NCI-H446 treated with DMSO at 0.1 percent for 48 hours (cell line): ENCODE measurements around the gene PLGRKT.
A peak's percentile ranks its signal among the peaks of the same experiment; 100 is the strongest.
"Not testable (repeated sequence)": the region's sequence is repeated elsewhere in the genome, so short reads cannot be mapped to it uniquely, and the experiment has no call there.

Experiments
- DNase-seq: peaks from one replicate; lab custom pipeline; 2025; lab: John Stamatoyannopoulos, UW

PLGRKT gene

DNA sequence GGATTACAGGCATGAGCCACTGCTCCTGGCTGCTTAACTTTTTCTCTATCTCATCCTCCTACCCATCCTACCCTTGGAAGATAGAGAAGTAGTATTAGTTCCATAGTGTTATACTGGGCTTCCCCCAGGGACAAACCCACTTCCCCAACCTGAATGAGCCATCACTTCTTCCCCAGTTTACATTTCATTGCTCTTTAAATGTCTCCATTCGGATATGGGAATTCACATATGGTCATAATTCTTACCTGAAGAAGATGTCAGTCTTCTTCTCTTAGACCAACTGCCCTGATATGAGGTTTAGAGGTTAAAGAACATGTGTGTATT, 14.5 kb upstream of the PLGRKT start:
- DNase-seq, result no peak

DNA sequence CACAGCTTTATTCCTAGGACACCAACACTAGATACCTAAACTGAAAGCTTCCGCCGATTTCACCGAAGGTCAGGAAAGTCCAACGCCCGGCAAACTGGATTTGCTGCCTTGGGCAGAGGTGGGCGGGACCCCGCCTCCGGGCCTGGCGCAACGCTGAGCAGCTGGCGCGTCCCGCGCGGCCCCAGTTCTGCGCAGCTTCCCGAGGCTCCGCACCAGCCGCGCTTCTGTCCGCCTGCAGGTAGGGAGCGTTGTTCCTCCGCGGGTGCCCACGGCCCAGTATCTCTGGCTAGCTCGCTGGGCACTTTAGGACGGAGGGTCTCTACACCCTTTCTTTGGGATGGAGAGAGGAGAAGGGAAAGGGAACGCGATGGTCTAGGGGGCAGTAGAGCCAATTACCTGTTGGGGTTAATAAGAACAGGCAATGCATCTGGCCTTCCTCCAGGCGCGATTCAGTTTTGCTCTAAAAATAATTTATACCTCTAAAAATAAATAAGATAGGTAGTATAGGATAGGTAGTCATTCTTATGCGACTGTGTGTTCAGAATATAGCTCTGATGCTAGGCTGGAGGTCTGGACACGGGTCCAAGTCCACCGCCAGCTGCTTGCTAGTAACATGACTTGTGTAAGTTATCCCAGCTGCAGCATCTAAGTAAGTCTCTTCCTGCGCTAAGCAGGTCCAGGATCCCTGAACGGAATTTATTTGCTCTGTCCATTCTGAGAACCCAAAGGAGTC, 12.8 kb upstream of the PLGRKT start, which contains the start of gene CD274:
Gene CD274, plus strand, starts transcription at position 184 of the 733 bp plus-strand sequence. CDS start 5,572 bp downstream, outside the sequence.
- DNase-seq, result no peak

DNA sequence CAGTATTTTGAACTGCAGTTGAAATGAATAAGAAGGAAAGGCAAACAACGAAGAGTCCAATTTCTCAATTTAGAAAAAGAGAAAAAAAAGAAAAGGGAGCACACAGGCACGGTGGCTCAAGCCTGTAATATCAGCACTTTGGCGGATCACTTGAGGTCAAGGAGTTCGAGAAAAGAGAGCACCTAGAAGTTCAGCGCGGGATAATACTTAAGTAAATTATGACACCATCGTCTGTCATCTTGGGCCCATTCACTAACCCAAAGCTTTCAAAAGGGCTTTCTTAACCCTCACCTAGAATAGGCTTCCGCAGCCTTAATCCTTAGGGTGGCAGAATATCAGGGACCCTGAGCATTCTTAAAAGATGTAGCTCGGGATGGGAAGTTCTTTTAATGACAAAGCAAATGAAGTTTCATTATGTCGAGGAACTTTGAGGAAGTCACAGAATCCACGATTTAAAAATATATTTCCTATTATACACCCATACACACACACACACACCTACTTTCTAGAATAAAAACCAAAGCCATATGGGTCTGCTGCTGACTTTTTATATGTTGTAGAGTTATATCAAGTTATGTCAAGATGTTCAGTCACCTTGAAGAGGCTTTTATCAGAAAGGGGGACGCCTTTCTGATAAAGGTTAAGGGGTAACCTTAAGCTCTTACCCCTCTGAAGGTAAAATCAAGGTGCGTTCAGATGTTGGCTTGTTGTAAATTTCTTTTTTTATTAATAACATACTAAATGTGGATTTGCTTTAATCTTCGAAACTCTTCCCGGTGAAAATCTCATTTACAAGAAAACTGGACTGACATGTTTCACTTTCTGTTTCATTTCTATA, 12.0 kb upstream of the PLGRKT start:
- no peak for DNase-seq

DNA sequence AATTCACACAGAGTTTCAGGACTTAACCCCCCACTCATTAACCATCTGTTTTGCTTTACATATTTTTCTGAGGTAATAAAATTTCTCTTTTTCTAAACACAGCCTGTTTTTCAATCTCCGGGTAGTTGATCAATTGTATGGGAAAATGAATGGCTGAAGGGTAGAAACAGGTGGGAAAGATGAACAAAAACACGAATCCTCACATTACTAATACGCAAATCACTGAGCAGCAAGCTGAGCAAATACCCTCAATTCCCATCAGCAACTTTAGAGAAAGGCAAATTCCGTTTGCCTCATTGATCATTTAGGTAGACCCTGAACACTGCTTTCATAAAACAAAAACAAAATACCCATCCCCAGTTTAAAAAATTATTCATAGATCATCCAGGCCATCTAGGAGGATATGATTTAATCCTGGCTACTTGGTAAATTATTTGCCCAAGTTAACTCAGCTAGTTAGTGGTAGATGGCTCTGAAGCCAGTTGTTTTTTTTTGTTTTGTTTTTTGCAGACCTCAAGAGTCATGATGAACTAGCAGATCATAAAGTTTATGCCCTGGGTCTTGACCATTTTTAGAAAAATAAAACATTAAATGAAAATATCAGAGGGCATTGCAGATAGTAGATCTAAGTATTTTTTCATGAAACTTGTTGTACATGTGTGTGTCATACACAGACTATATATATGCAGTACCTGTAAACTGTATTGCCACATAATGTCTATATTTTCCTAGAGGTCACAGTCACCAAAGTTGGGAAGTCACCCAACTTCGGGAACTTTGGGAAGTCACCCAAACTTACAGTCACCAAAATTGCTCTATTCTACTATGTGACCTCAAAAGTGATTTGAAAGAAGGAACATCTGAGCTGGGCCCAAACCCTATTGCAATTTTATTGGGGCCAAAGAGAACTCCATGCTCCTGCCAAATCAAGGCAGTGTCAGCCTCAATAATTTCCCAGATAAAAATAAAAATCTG, 11.0 kb upstream of the PLGRKT start:
- no peak for DNase-seq

DNA sequence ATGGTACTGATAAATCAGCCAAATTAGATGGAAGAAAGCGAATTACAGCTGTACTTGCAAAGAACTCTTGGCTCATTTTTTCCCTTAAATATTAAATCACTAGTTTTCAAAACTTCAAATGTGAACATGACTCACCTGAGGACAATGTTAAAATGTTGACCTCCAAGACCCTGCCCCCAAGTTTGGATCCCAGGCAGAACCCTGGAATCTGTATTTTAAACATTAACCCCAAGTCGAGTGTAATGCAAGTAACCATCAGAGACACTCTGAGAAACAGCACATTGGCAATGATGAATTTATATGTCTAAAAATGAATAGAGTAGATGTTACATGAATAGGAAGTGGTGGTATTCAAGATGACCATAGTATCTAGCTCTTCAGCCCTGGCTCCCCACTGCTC, 10.3 kb upstream of the PLGRKT start:
- DNase-seq, result no peak

DNA sequence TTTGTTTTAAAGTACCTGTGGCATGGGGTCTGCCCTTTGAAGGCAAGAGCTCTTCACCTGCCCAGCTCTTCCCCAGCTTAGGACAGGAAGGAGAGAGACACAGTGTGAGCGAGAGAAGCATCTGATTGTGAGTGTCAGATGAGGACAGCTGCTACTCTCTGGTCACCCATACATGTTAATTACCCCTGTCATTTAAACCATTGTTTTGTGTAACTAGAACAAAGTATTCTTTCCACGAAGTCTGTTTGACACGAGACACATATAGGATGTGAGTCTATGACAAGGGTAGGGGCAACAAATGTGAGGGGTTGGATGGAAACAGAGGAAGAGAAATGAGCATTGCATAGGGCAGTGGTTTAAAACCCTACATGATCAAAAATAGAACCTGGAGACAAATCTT, 9.6 kb upstream of the PLGRKT start:
- DNase-seq, result no peak

DNA sequence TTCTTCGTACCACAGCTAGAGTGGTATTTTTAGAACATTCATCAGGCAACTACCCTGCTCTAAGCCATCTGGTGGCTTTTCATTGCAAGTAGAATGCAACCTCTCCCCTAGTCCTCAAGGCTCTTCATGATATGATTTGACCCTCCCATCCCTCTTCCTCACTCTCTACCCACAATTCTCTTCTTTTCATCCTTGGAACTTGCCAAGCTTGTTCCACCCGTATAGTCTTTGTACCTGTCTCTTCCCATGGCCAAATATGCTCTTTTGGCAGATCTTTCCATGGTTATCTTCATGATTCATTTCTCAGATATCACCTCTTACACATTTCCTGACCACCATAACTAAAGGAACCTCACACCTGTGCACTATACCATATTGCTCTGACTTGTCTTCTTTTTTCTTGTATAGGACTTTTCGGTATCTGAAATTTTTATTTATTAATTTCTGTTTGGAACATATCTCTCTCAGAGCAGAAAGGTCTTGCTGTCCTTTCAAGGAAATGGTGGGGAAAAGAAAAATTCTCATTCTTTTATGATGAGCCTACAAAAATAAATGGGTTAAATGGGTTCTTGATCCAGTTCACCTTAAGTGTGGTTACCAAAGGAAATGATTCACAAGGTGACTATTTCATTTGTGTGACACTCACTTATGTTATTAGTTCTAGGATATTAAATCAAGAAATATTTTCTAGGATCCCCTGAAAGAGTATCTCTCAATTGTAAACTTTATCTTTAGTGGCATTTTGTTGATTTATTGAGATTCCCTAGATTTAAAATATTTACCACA, 8.9 kb upstream of the PLGRKT start:
- DNase-seq, result no peak

DNA sequence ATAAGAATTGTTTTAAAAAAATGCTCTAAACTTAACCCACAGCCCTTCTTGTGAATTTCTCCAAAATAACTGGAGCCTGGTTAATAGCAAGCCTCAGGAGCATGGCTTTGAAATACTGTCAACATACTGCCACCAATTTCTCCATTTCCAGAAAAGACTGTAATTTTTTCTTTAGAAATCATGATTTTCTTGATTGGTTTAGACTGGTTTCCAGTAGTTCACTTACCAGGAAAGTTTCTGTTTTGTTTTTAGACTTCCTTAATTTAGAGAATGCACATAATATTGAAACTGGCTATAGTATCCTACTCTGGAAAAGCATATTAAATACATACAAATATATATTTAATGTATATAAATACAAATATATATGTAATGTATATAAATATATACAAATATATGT, 8.2 kb upstream of the PLGRKT start:
- DNase-seq, result no peak

DNA sequence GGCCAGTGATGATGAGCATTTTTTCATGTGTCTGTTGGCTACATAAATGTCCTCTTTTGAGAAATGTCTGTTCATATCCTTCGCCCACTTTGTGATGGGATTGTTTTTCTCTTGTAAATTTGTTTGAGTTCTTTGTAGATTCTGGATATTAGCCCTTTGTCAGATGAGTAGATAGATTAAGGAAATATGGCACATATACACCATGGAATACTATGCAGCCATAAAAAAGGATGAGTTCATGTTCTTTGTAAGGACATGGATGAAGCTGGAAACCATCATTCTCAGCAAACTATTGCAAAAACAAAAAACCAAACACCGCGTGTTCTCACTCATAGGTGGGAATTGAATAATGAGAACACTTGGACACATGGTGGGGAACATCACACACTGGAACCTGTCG, 7.4 kb upstream of the PLGRKT start:
- DNase-seq, result not testable (repeated sequence)

DNA sequence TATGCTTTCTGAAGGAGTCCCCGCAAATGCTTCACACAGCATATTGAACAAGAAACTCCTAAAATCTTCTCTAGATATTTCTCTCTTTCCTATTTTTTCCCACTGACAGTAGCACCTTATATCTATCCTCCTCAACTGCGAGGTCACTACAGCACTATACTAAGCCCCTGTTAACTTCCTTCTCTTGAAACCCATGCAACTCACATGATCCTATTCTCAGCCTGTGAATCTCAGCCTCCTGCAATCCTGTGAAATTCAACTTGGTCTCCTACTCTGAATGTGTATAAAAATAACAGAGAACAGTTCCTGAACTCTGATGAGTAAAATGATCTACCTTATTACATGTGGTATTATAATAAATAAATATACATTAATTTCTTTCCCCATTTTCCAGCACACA, 6.1 kb upstream of the PLGRKT start:
- no peak for DNase-seq

DNA sequence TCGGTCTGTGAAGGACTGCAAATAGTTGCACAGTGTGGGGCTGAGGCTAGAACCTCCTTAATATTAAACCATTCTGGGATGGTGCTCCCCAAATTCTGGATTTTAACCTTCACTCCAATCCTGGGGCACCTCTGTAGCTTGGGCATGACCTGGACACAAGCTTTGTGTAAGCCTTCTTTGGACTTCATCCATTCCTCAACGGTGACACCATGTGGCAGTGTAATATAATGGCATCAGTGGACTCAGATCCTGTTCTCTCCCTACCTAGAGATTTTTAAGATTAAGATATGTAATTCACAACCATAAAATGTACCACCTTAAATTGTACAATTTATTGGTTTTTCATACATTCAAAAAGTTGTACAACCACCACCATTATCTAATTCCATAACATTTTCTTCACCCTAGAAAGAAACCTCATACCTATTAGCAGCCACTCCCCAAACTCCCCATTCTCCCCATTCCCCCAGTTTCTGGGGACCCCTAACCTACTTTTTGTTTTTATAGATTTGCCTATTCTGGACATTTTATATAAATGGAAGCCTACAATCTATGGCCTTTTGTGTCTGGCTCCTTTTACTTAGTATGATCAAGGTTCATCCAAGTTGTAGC, 4.8 kb upstream of the PLGRKT start:
- DNase-seq, result peak; percentile 69

DNA sequence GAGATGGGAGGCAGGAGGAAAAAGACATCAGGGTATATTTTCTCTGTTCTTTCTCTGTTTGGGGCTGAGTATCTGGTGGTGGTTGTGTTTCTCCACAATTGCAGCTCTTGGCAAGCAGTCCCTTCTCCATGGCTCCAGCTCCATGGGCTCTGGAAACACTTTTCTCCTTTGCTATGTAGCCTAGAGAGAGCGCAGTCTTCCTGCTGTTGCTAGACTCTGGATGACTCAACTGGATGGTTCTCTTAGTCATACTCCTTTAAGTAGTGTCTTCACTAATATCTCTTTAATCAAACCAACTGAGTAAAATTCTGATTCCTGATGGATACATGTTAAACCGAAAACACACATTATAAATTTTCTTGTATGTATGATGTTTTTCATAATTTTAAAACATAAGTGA, 3.3 kb upstream of the PLGRKT start:
- DNase-seq, result no peak

DNA sequence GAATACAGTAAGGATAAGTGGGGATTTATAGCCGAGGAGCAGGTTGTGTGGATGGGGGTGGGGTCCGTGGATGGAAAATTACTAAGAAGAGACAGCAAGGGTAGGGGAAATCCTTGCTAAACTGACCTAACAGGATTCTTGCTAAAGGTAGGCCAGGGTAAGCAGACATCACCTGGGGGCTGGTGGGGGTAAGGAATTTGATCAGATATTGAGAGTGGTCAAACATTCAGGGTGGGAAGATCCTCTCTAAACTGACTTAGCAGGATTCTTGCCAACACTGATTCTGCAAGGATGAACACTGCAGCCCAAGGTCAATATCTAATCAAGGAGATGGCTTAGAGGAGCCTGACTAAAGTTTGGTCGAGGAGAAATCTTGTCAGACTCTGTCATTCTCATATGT, 2.7 kb upstream of the PLGRKT start:
- no peak for DNase-seq

DNA sequence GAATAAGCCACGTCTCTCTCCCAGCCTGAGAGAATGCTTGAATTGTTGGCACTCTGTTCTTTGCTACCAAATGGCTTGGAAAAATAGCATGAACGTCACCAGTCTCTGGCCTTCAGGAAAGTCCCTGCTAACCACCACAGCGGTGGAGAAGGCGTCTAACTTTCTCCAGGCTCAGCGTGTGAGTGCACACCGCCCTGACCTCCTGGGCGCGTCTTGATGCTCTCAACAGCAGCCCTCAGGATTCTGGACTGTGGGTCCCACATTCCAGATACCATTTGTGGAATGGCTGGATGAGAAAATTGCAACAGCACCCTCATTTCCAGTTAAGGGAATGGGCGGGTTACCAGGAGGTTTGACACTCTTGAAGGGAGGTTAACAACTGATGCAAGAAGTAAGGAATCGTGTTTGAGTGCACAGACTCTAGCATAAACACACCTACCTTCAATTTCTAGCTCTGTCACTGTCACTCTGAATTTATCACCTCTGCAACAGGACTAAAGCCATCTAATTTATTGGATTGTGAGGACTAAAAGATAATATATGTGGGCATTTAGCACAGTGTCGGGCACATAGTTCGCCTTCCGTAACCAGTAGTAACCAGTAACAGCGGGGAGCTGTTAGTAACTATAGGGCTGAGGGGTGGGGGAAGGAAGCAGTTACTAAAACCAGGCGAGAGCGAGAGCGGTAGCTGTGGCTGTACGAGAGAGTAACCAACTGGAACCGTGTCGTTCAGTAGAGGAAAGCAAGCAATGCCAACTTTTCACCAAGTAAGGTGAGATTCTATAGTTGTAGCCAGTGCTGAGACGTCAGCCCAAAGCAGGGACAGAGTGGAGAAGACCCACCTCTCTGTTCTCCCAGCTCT, 807 bp upstream of the PLGRKT start:
- DNase-seq, result no peak

DNA sequence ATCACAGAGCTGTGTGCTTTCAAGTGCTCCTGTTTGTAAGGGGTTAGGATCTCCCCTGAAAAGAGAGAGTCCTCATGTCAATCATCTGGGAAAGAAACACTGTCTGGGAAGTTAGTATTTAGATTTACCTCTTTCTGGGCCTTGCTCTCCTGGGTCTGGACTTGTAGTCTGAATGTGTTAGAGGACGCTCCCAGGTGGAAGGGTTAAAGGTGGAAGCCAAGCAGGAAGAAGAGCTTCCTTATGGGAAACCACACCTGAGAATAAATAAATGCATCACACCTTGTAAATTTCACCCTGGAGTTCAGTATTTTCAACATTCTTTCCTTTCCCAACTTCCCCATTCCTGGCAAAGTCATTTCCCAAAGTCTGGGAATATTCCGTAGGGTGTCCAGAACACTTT, 1.3 kb downstream of the PLGRKT start:
- no peak for DNase-seq

DNA sequence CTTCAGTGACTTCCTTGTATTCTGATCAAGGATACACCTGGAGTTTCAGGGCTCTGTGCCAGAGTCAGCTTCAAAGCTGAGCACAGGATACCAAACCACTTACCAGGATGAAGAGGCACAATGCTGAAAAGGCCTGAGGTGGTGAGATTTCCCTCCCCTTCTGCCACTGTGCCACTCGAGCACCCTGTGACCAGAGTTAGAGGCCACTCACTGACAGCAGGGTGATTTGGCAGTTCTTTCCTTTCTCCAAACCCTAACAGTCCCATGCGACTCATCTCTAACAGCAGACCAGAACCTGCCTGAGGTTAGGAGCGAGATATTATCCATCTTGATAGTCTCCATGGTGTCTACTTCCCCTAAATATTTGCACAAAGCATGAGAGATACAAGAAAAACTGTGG, 1.8 kb downstream of the PLGRKT start:
- no peak for DNase-seq

DNA sequence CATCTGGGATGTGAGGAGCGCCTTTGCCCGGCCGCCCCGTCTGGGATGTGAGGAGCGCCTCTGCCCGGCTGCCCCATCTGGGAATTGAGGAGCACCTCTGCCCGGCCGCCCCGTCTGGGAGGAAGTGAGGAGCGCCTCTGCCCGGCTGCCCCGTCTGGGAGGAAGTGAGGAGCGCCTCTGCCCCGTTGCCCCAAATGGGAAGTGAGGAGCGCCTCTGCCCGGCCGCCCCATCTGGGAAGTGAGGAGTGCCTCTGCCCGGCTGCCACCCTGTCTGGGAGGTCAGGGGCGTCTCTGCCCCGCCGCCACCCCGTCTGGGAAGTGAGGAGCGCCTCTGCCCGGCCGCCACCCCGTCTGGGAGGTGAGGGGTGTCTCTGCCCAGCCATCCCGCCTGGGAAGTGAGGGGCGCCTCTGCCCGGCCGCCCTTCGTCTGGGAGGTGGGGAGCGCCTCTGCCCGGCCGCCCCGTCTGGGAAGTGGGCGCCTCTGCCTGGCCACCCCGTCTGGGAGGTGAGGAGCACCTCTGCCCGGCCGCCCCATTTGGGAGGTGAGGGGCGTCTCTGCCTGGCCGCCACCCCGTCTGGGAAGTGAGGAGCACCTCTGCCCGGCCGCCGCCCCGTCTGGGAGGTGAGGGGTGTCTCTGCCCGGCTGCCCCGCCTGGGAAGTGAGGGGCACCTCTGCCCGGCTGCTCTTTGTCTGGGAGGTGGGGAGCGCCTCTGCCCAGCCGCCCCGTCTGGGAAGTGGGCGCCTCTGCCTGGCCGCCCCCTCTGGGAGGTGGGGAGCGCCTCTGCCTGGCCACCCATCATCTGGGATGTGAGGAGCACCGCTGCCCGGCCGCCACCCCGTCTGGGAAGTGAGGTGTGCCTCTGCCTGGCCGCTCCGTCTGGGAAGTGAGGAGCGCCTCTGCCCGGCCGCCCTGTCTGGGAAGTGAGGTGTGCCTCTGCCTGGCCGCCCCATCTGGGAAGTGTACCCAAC, 3.6 kb downstream of the PLGRKT start:
- not testable (repeated sequence) for DNase-seq

DNA sequence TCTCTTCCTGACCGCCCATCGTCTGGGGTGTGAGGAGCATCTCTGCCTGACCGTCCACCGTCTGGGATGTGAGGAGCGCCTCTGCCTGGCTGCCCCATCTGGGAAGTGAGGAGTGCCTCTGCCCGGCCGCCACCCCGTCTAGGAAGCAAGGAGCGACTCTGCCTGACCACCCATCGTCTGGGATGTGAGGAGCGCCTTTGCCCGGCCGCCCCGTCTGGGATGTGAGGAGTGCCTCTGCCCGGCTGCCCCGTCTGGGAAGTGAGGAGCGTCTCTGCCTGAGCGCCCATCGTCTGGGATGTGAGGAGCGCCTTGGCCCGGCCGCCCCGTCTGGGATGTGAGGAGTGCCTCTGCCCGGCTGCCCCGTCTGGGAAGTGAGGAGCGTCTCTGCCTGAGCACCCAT, 4.4 kb downstream of the PLGRKT start:
- DNase-seq, result not testable (repeated sequence)

DNA sequence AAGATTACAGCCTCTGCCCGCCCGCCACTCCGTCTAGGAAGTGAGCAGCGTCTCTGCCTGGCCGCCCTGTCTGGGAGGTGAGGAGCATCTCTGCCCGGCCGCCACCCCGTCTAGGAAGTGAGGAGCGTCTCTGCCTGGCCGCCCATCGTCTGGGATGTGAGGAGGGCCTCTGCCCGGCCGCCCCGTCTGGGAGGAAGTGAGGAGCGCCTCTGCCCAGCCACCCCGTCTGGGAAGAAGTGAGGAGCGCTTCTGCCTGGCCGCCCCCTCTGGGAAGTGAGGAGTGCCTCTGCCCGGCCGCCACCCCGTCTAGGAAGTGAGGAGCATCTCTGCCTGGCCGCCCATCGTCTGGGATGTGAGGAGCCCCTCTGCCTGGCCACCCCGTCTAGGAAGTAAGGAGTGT, 4.8 kb downstream of the PLGRKT start:
- DNase-seq, result not testable (repeated sequence)
